Epithelial cell of esophagus (primary cell): Measurements from ENCODE around the gene KHDRBS2.
A peak's percentile ranks its signal among the peaks of the same experiment; 100 is the strongest.

Experiments
- DNase-seq: peaks from one replicate; pipeline ENCODE4 v3.0.0; 2010; ENCODE audit warnings: low read depth
- H3K4me3 ChIP-seq: 2 replicates; pipeline ENCODE4 v1.5.1; 2011; ENCODE audit warnings: mild to moderate bottlenecking, low read length, control low read depth
- CTCF ChIP-seq: IDR thresholded peaks from 2 replicates; pipeline ENCODE4 v1.5.1; 2011; ENCODE audit warnings: low read depth, mild to moderate bottlenecking, low read length, control low read depth, inconsistent platforms; ENCODE audit not compliant: insufficient read depth; ENCODE audit errors: missing control alignments

Gene KHDRBS2

GRCh38 chr6:61679625-61680024, 606.4 kb downstream of the KHDRBS2 start:
- no peak overlapping the region for H3K4me3 ChIP-seq

GRCh38 chr6:61675734-61676133, 610.3 kb downstream of the KHDRBS2 start:
- no peak overlapping the region for H3K4me3 ChIP-seq
- no peak for TF ChIP-seq CTCF
- no peak for DNase-seq

More at GRCh38 chr6:61679625-61680024, 606.4 kb downstream of the KHDRBS2 start:
- no peak for TF ChIP-seq CTCF
- DNase-seq = no peak

- peak; percentile 0 for DNase-seq
- no peak for TF ChIP-seq CTCF
- no peak overlapping the region for H3K4me3 ChIP-seq
These were observed 636.2 kb downstream of the KHDRBS2 start for GRCh38 chr6:61649845-61650244.

- no peak overlapping the region for H3K4me3 ChIP-seq
- no peak for DNase-seq
- no peak for TF ChIP-seq CTCF
These were observed 645.6 kb downstream of the KHDRBS2 start for GRCh38 chr6:61640463-61640862.
